GM21447 (cell line): ENCODE measurements around the gene SEMA3G.

Experiments
- ATAC-seq: cut with Tn5 transposase; IDR thresholded peaks from one replicate; pipeline ENCODE4 v1.9.1; 2021; ENCODE audit not compliant: unreplicated experiment

Gene SEMA3G

GRCh38 chr3:52440249-52440551 lies 4.7 kb downstream of the SEMA3G start:
- no peak for ATAC-seq

GRCh38 chr3:52439426-52440248 lies 5.3 kb downstream of the SEMA3G start:
- no peak for ATAC-seq

- no peak for ATAC-seq
Measured at GRCh38 chr3:52438579-52439425, 6.1 kb downstream of the SEMA3G start.

- no peak for ATAC-seq
Measured at GRCh38 chr3:52438104-52438376, 6.9 kb downstream of the SEMA3G start.

GRCh38 chr3:52437326-52438103 lies 7.4 kb downstream of the SEMA3G start:
- no peak for ATAC-seq

GRCh38 chr3:52436500-52437149 lies 8.3 kb downstream of the SEMA3G start:
- ATAC-seq, result no peak

- no peak for ATAC-seq
Measured at GRCh38 chr3:52435246-52436101, 9.4 kb downstream of the SEMA3G start.

- no peak for ATAC-seq
Measured at GRCh38 chr3:52434491-52435115, 10.3 kb downstream of the SEMA3G start.

- no peak for ATAC-seq
Measured at GRCh38 chr3:52433996-52434479, 10.9 kb downstream of the SEMA3G start.

- ATAC-seq, result no peak
Measured at GRCh38 chr3:52433328-52433995, 11.4 kb downstream of the SEMA3G start.

- ATAC-seq, result no peak
Measured at GRCh38 chr3:52432691-52433141, 12.2 kb downstream of the SEMA3G start.

- ATAC-seq, result no peak
Measured at GRCh38 chr3:52432225-52432624, 12.7 kb downstream of the SEMA3G start.

GRCh38 chr3:52431459-52432223 lies 13.3 kb downstream of the SEMA3G start:
- no peak for ATAC-seq

- no peak for ATAC-seq
Measured at GRCh38 chr3:52430416-52430810, 14.5 kb downstream of the SEMA3G start.

GRCh38 chr3:52429779-52430415 lies 15.0 kb downstream of the SEMA3G start:
- no peak for ATAC-seq

- no peak for ATAC-seq
Measured at GRCh38 chr3:52429031-52429430, 15.9 kb downstream of the SEMA3G start.

GRCh38 chr3:52428151-52429005 lies 16.5 kb downstream of the SEMA3G start:
- ATAC-seq, result no peak
